ENCODE measurements around the gene ARHGAP29. TPM values are rescaled to one million over a fixed set of nuclear protein-coding genes. Genes with fewer than 3 reads are reported as not detected.

ARHGAP29 gene
- total and polyA plus RNA-seq, 8 donors = 5.1 to 15.8 (median 9.7) TPM

DNA sequence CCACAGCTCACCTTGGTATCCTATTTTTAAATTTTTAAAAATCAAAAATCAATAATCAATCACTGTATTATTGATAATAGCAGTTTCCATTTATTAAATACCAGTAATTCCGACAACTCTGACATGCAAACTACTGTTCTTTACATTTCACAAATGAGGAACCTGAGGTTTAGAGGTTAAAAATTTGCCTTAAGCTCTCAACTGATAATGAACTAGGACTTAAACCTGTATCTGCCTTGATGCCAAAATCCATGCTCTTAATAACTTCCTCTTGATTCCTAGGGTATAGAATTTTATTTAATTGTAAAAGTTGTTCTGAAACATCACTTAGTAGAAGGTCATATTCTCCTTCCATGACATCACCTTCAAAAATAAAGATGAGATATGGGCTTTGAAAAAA lies 5.6 kb downstream of the ARHGAP29 start:
- intact Hi-C loops (cut with DNase I) = loop anchor here in 1 of 3 donors (10.0 kb wide), 1 partner anchor 93 kb away; no protein-coding TSS in a partner anchor
- H3K27me3 ChIP-seq = peaks cover 0 to 4% (median 0%) of the 10 kb centered on the region in 4 donors
- H3K4me1 ChIP-seq = peaks cover 0 to 29% (median 4%) of the 10 kb centered on the region in 3 donors
- TF ChIP-seq, protein P1, sequence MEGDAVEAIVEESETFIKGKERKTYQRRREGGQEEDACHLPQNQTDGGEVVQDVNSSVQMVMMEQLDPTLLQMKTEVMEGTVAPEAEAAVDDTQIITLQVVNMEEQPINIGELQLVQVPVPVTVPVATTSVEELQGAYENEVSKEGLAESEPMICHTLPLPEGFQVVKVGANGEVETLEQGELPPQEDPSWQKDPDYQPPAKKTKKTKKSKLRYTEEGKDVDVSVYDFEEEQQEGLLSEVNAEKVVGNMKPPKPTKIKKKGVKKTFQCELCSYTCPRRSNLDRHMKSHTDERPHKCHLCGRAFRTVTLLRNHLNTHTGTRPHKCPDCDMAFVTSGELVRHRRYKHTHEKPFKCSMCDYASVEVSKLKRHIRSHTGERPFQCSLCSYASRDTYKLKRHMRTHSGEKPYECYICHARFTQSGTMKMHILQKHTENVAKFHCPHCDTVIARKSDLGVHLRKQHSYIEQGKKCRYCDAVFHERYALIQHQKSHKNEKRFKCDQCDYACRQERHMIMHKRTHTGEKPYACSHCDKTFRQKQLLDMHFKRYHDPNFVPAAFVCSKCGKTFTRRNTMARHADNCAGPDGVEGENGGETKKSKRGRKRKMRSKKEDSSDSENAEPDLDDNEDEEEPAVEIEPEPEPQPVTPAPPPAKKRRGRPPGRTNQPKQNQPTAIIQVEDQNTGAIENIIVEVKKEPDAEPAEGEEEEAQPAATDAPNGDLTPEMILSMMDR (IDR thresholded peaks at IDR 0.05) = no peak
- no peak overlapping the region for H3K27ac ChIP-seq
- ATAC-seq = no peak
- H3K9me3 ChIP-seq = no peaks in the 10 kb centered on the region
- no peaks in the 10 kb centered on the region for H3K36me3 ChIP-seq
- H3K4me3 ChIP-seq = no peak overlapping the region
- 77 to 83% methylated on average over 1 of the region's 1 CpG for WGBS, 2 donors
- FAIRE-seq = no peak
- no peak for DNase-seq

DNA sequence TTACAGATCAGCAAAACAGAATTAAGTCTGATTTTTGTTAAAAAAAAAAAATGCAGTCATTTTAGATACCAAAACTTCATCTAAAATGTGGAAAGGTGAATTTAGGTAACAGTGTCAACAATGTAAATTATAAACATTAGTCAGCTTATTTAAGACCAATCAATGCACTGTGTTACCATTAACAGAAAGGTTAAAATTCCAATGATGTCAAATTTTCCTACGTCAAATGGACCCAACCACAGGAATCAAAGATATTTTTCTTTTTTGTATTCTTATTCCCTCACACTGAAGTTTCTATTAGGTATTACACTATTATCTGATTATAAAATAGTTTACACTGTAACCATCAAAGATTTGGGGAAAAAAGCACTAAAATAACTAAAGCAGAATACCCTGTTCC lies 6.5 kb downstream of the ARHGAP29 start:
- no peak for DNase-seq
- intact Hi-C loops (cut with DNase I) = loop anchor here in 1 of 3 donors (10.0 kb wide), 1 partner anchor 94 kb away; no protein-coding TSS in a partner anchor
- peaks cover 0 to 4% (median 0%) of the 10 kb centered on the region in 4 donors for H3K27me3 ChIP-seq
- no peaks in the 10 kb centered on the region for H3K9me3 ChIP-seq
- no peak overlapping the region for H3K27ac ChIP-seq
- H3K36me3 ChIP-seq = no peaks in the 10 kb centered on the region
- 65 to 75% methylated on average over 1 of the region's 1 CpG for WGBS, 2 donors
- H3K4me1 ChIP-seq = peaks cover 2 to 29% (median 8%) of the 10 kb centered on the region in 3 donors
- no peak for ATAC-seq
- no peak overlapping the region for H3K4me3 ChIP-seq
- TF ChIP-seq, protein P1 (IDR thresholded peaks at IDR 0.05) = no peak
- FAIRE-seq = peak; percentile 20

DNA sequence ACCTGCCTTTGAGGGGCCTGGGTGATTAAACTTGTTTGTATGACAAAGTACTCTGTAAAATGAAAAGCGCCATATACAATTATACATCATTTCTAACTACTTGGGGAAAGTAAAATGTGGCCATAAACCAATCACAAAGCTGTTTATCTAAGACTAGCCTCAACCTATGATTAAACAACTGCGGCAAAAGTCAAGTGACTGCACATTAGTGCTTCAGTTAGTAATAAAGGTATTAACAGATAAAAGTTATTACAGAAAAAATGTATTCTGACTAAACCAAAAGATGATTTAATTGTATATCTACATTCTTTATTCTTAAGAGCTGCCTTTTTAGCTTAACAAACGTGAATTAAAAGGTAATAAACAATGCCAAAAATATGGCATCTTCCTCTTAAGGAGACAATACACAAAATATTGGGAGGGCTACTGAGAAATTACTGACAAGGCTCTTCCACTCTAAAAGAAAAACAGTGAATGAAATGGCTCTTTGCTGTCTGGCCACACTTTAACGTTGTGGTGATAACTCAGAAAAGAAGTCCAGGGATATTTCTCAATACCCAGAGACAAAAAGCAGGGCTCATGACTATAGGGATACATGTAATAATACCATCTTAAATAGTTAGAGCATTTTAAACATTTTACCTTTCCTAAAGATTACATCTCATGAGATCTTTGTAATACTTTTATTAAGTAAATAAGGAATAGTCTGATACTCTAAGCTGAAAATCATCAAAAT lies 8.6 kb downstream of the ARHGAP29 start:
- intact Hi-C loops (cut with DNase I) = no loop called here
- DNase-seq = no peak
- H3K9me3 ChIP-seq = no peaks in the 10 kb centered on the region
- 67 to 68% methylated on average over 4 of the region's 4 CpGs for WGBS, 2 donors
- peaks cover 0 to 4% (median 0%) of the 10 kb centered on the region in 4 donors for H3K27me3 ChIP-seq
- TF ChIP-seq, protein P1 (IDR thresholded peaks at IDR 0.05) = no peak
- H3K4me3 ChIP-seq = no peak overlapping the region
- no peaks in the 10 kb centered on the region for H3K36me3 ChIP-seq
- no peak overlapping the region for H3K27ac ChIP-seq
- peaks cover 3 to 26% (median 8%) of the 10 kb centered on the region in 3 donors for H3K4me1 ChIP-seq
- ATAC-seq = no peak
- FAIRE-seq = peak; percentile 72

DNA sequence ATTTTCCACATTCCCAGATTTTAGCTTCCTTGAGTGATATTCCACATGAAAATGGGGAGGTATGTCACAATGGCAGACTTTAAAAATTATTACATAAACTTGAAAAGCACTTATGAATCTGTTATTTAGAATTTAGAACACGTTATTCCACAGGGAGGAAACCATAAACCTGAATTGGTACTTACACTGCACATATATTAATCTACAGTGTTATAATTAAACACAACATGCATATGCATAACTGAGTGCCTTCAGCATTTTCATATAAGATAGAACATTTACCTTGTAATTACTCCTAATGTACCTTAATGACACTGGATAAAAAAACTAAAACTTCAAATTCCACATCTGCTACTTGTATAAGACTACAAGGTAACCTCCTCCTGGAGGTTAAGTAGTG lies 9.8 kb downstream of the ARHGAP29 start:
- Histone ChIP-seq H3K36me3 (no peaks in the 10 kb centered on the region), H3K4me3 (no peak overlapping the region), H3K9me3 (no peaks in the 10 kb centered on the region), H3K27me3 (peaks cover 0 to 4% (median 0%) of the 10 kb centered on the region in 4 donors), H3K27ac (no peak overlapping the region), H3K4me1 (peaks cover 3 to 26% (median 8%) of the 10 kb centered on the region in 3 donors)
- FAIRE-seq (no peak), DNase-seq (no peak), ATAC-seq (no peak)
- TF ChIP-seq, protein P1 (IDR thresholded peaks at IDR 0.05) = no peak
- intact Hi-C loops (cut with DNase I) = no loop called here
- 76 to 84% methylated on average over 1 of the region's 1 CpG for whole genome bisulfite sequencing, 2 donors

DNA sequence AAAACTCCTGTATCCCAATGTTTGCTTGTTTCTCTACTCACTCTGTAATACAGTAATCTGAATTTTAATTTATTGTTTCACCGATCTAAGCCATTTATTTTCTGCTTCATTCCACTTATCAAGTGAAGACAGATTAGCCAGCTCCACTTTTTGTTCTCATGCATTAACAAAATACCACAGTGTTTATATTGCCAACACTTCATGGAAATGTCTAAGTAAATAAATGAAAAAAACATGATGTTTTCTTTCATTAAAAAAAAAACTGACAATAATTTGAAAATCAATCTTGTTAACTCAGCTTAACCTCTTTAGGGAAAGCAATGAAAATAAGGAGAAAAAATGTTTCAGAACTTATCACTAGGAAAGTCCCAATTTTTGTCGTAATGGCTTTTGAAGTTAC lies 11.5 kb downstream of the ARHGAP29 start:
- Histone ChIP-seq H3K4me3 (no peak overlapping the region), H3K27me3 (peaks cover 0 to 4% (median 0%) of the 10 kb centered on the region in 4 donors), H3K9me3 (no peaks in the 10 kb centered on the region), H3K36me3 (no peaks in the 10 kb centered on the region), H3K27ac (no peak overlapping the region), H3K4me1 (peaks cover 3 to 23% (median 8%) of the 10 kb centered on the region in 3 donors)
- intact Hi-C loops (cut with DNase I) = no loop called here
- TF ChIP-seq, protein P1 (IDR thresholded peaks at IDR 0.05) = no peak
- ATAC-seq (no peak), DNase-seq (no peak), FAIRE-seq (no peak)
- 63 to 70% methylated on average over 2 of the region's 2 CpGs for WGBS, 2 donors

Data from pancreas (tissue), 10 donors.